ENCODE data around the gene C11orf58.
A peak's percentile ranks its signal among the peaks of the same experiment; 100 is the strongest.

Gene C11orf58

GRCh38 chr11:16787035-16787742 is 48.7 kb downstream of the C11orf58 start:
- DNase-seq, result no peak

GRCh38 chr11:16788141-16789062 is 50.0 kb downstream of the C11orf58 start:
- DNase-seq, result peak; percentile 37

- DNase-seq, result no peak
Measured at GRCh38 chr11:16789063-16789420, 50.6 kb downstream of the C11orf58 start.

DNA sequence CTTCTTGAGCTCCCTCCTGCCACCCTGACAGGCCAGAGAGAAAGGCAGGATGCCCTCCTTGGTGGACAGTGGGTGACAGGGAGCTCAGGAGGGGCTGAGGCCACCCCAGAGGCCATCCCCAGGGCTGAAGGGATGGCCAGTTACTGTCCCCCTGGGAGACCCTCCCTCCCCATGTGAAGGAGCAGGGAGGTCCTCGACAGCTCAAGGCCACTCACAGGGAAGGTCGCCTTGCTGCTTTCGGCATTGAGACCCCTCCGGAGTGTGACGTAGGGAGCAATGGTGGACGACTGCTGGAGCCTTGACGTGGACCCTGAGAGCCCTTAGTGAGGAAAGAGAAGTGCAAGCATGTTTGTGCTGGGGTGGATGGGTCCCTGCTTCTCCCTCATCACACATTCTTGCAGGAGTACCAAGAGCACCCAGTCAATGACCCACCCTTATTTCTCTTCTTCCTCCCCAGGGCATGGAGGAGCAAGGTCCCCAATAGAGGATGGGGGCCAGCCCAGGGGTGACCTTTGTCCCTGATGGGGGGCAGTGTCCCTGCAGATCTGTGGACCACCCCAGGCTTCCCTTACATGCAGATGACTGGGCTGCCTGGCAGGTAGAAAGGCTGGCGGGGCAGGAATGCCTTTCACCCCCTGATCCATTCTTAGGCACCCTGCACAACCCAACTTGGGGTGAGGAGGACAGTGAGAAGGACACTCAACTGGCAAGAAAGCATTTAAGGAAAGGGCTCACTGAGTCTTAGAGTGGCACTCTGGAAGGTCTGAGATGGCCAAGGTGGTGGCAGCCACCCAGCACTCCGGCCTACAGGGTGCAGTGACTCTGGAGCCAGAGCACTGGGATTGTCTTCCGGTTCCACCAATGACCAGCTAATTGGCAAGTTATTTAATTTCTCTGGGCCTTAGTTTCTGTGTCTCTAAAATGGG is 51.4 kb downstream of the C11orf58 start:
- DNase-seq, result no peak

- DNase-seq, result no peak
Measured at GRCh38 chr11:16790486-16791190, 52.2 kb downstream of the C11orf58 start.

DNA sequence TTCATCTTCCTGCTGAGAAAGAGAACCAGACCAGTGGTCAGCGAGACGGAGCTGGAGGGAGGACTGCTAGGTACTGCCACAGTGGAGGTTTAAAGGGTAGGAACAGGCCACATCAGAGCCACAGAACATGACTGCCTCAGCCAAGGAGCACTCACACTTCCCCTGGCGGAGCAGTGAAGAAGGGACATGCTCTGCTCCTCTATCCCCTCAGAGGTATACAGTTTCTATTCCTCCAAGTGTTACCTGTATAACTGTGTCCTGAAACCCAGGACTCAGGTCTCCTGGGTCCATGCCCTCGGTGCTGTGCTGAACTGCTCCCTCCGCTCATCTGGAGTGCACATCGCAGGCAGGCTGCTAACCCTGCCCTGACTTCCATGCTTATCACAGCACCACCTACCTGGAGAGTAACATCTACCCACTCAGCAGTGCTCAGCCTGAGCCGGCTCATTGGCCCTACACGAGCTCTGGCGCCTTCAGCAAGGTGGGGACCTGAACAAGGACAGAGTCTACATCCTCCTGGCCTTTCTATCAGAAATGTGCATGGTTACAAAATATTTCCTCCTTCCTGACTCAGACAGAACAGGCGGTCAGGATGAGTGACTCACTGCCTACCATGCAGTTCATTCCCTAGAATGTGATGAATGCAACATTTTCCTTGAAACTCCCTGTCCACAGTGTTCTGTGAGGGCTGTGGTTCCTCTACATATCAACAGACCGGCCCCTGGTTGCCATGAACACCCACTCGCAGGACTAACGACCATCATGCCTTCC is 52.9 kb downstream of the C11orf58 start:
- no peak for DNase-seq

- no peak for DNase-seq
Measured at GRCh38 chr11:16792426-16792825, 54.0 kb downstream of the C11orf58 start.

GRCh38 chr11:16793009-16793408 is 54.6 kb downstream of the C11orf58 start:
- DNase-seq, result no peak

GRCh38 chr11:16793511-16793910 is 55.1 kb downstream of the C11orf58 start:
- DNase-seq, result no peak

GRCh38 chr11:16794047-16794818 is 55.8 kb downstream of the C11orf58 start:
- no peak for DNase-seq

DNA sequence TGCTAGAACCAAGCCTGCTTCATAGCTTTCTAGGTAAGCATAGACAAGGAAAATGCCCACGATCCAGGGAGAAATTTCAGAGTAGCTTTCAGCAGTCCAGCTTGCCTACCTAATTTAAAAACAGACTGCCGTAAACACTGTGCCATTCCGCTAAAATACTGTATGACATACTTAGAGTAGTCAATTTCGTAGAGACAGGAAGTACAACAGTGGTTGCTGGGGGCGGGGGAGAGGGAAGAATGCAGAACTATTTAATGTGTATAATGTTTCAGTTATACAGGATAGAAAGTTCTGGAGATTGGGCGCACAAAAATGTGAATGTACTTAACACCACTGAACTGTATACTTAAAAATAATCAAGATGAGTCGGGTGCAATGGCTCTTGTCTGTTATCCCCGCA is 56.7 kb downstream of the C11orf58 start:
- no peak for DNase-seq

DNA sequence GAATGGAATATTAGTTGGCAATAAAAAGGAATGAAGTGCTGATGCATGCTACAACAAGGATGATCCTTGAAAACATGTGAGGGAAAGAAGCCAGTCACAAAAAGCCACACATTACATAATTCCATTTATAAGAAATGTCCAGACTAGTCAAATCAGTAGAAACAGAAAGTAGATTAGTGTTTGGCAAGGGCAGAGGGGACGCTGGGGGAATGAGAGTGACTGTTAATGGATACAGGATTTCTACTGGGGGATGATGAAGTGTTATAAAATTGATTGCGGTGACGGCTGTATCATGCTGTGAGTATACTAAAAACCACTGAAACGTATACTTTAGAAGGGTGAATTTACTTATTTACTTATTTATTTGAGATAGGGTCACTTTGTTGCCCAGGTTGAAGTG is 57.9 kb downstream of the C11orf58 start:
- DNase-seq, result no peak

GRCh38 chr11:16797776-16798175 is 59.3 kb downstream of the C11orf58 start:
- DNase-seq, result no peak

DNA sequence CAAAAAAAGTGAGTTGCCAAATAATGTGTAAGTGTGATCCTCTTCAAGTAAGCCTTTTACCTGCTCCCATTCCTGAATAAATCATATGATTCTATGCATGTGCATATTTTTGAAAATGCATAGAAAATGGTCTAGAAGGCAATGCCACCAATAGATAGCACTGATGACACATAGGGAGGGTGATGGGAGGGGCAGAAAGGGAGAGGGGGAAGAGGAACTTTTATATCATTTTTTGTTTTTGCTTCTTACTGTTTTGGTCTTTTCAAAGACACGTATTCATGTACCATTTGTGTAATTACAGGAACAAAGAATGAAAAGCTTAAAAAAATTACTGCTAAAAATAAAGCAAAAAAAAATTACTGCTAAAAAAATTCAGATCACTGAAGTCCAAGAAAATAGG is 60.8 kb downstream of the C11orf58 start:
- DNase-seq, result no peak

- DNase-seq, result no peak
Measured at GRCh38 chr11:16799890-16800289, 61.4 kb downstream of the C11orf58 start.

- no peak for DNase-seq
Measured at GRCh38 chr11:16800382-16800781, 61.9 kb downstream of the C11orf58 start.

DNA sequence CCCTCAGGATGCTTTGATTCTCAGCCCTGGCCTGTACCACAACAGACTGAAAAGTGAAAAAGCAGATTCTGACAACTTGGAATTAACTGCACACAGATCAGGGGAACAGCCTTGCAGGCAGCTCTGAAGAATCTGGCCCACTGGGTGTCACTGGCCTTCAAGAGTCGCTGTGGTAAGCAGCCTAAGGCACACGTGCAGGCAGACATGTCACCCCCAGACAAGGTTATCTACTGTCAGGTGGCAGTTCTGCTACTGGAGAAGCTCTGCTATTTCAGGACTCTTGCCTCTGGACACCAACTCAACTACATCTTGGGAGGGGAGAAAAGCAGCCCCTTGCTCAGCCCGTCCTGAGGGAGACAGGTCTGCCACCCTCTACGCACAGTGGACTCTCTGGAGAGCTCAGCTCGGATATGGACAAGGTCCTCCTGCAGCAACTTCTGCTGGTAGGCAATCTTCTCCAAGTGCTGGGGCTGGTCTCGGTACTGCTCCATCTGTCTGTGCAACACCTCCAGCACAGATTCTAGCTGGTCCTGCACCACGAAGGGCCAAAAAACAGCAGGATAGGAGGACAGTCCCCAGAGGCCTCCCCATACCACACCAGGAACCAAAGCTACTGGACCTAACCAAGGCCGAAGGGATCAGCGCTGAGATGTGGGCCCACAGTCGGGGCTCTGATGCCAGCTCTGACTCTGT is 63.0 kb downstream of the C11orf58 start:
- no peak for DNase-seq

DNA sequence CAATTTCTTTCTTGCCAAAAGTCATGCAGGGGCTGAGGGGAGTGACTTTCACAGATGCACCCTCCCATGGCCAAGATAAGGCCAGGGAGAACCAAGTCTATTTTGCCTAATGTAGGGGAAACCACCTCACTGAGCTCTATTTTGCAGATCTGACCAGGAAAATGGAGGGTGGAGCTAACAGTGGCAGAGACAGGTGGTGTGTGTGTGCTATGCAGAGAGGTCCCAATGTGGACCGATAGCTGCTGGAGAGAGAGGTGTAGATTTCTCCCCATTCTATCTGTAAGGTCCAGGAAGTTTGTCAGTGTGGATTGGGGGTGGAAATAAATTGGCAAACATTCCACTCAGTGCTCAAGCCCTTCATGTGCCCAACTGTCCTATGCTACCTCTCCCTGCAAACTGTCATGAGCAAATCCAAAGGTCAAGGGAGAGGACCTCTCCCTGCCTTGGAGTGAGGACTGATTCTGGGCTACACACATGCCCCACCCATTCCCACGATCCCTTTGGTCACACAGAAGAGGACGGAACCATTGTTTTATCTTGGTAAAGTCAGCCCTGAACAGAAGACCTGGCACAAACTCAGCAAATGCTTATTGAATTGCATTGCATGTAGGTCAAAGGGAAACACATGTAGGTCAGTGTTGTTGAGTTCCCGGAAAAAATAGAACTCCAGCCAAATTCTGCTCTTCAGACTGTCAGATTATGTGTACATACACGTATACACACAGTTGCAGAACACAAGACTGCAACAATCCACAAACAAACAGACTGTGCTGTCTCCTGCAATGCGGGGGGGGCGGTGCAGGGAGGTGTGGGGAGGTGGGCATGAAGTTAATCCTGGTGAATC is 65.9 kb downstream of the C11orf58 start:
- DNase-seq, result no peak

DNA sequence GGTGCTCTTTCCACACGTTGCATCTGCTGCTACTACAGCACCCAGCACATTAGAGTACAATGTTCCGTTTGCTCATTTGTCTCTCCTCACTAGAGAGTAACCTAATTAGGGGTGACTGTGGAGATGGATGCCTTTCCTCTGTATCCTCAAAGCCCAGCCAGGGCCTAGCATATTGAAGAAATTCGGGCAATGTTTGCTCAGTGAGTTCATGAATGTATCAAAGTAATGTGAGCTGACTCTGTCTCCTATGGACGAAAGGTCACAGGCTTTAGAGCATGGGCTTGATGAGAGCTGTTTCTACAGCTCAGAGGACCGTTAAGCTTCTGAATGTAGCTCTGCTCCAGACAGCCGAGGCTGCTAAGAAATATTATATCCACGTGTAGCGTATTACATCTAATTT is 67.5 kb downstream of the C11orf58 start:
- peak; percentile 47 for DNase-seq

Data from NCI-H1092 treated with DMSO at 0.1 percent for 48 hours (cell line).